IMR-90 (cell line): ENCODE data around the gene GNAI3. TPM values are rescaled to one million over a fixed set of nuclear protein-coding genes. Genes with fewer than 3 reads are reported as not detected.

Source experiments
- ATAC-seq: fragments of 200-7000 bp; cut with Tn5 transposase; 2 replicates; pipeline ENCODE4 v1.9.1; 2020; ENCODE audit warnings: low read depth, mild to moderate bottlenecking, moderate library complexity
- BruUV-seq: library from RNA; stranded (reverse); fragments of 400-500 nt; replicated peaks from 2 replicates; lab custom pipeline; 2021; lab: Mats Ljungman, UMichigan
- CTCF ChIA-PET: fragments of 300-600 bp; formaldehyde crosslinking; extraction: SDS; loops from one replicate; lab custom pipeline; 2021; ENCODE audit warnings: antibody characterized with exemption; lab: Yijun Ruan, JAX
- POLR2A ChIA-PET: fragments of 300-600 bp; sonication (Branson Sonifier 250); formaldehyde crosslinking; loops from one replicate; lab custom pipeline; 2022; ENCODE audit warnings: antibody characterized with exemption; ENCODE audit not compliant: unreplicated experiment; lab: Charles Lee
- DNase-seq: peaks from one replicate; pipeline ENCODE4 v3.0.0; 2013
- H2AFZ ChIP-seq: replicated peaks from 2 replicates; pipeline ENCODE3; 2013; ENCODE audit warnings: low read length, mild to moderate bottlenecking; ENCODE audit not compliant: poor library complexity
- H2AK5ac ChIP-seq: 2 replicates; pipeline ENCODE4 v1.6.1; 2013; ENCODE audit warnings: low read depth, low read length, inconsistent platforms
- H2AK9ac ChIP-seq: replicated peaks from 2 replicates; pipeline ENCODE3; 2013; ENCODE audit warnings: mild to moderate bottlenecking, low read depth, low read length, moderate library complexity; ENCODE audit not compliant: poor library complexity
- H2BK120ac ChIP-seq: 2 replicates; pipeline ENCODE4 v1.6.1; 2013; ENCODE audit warnings: low read depth, low read length, inconsistent platforms
- H2BK15ac ChIP-seq: 3 replicates; pipeline ENCODE4 v1.6.1; 2013; ENCODE audit warnings: low read depth, low read length, inconsistent platforms
- H2BK20ac ChIP-seq: 2 replicates; pipeline ENCODE4 v1.6.1; 2013; ENCODE audit warnings: low read depth, mild to moderate bottlenecking, inconsistent platforms, low read length, moderate library complexity
- H2BK5ac ChIP-seq: 2 replicates; pipeline ENCODE4 v1.6.1; 2013; ENCODE audit warnings: mild to moderate bottlenecking, low read depth, low read length, inconsistent platforms; ENCODE audit not compliant: poor library complexity, severe bottlenecking
- H3K14ac ChIP-seq: replicated peaks from 2 replicates; pipeline ENCODE4 v1.6.1; 2013; ENCODE audit warnings: low read depth, low read length, inconsistent platforms
- H3K18ac ChIP-seq: 2 replicates; pipeline ENCODE4 v1.6.1; 2013; ENCODE audit warnings: low read depth, low read length, control low read depth
- H3K23ac ChIP-seq: 2 replicates; pipeline ENCODE4 v1.6.1; 2013; ENCODE audit warnings: low read depth, low read length, inconsistent platforms
- H3K27ac ChIP-seq: 2 replicates; pipeline ENCODE4 v1.5.1; 2013; ENCODE audit warnings: mild to moderate bottlenecking, control low read depth, low read length; ENCODE audit not compliant: insufficient read depth
- H3K27me3 ChIP-seq: 2 replicates; pipeline ENCODE4 v1.6.1; 2013; ENCODE audit warnings: low read length; ENCODE audit not compliant: control insufficient read depth, insufficient read depth
- H3K36me3 ChIP-seq: 2 replicates; pipeline ENCODE4 v1.6.1; 2013; ENCODE audit warnings: low read length, mixed read lengths; ENCODE audit not compliant: control insufficient read depth, insufficient read depth
- H3K4ac ChIP-seq: 2 replicates; pipeline ENCODE4 v1.6.1; 2013; ENCODE audit warnings: low read depth, low read length, inconsistent platforms
- H3K4me1 ChIP-seq: 2 replicates; pipeline ENCODE4 v1.6.1; 2013; ENCODE audit warnings: low read length, mixed read lengths; ENCODE audit not compliant: control insufficient read depth, insufficient read depth
- H3K4me2 ChIP-seq: 2 replicates; pipeline ENCODE4 v1.6.1; 2013; ENCODE audit warnings: low read depth, mild to moderate bottlenecking, control low read depth, low read length, moderate library complexity
- H3K4me3 ChIP-seq: 2 replicates; pipeline ENCODE4 v1.5.1; 2013; ENCODE audit warnings: low read depth, mild to moderate bottlenecking, control low read depth, low read length, moderate library complexity; ENCODE audit not compliant: insufficient read depth
- H3K56ac ChIP-seq: 2 replicates; pipeline ENCODE4 v1.6.1; 2013; ENCODE audit warnings: low read length, inconsistent platforms; ENCODE audit not compliant: insufficient read depth; ENCODE audit errors: extremely low read depth
- H3K79me1 ChIP-seq, 2 experiments: 2 replicates each; pipeline ENCODE4 v1.6.1; 2013; ENCODE audit warnings: low read length in 2 of 2, inconsistent platforms in 1 of 2, low read depth in 1 of 2
- H3K9ac ChIP-seq: 2 replicates; pipeline ENCODE4 v1.6.1; 2013; ENCODE audit warnings: low read depth, low read length, control low read depth
- H3K9me1 ChIP-seq: 2 replicates; pipeline ENCODE4 v1.6.1; 2013; ENCODE audit warnings: low read length, inconsistent platforms; ENCODE audit not compliant: insufficient read depth
- H3K9me3 ChIP-seq: 2 replicates; pipeline ENCODE4 v1.6.1; 2013; ENCODE audit warnings: low read length; ENCODE audit not compliant: control insufficient read depth, insufficient read depth
- H4K20me1 ChIP-seq: 2 replicates; pipeline ENCODE4 v1.6.1; 2013; ENCODE audit warnings: low read length, inconsistent platforms; ENCODE audit not compliant: insufficient read depth
- H4K5ac ChIP-seq: 2 replicates; pipeline ENCODE4 v1.6.1; 2013; ENCODE audit warnings: mild to moderate bottlenecking, low read depth, low read length, control low read depth
- H4K8ac ChIP-seq, 2 experiments: 2 replicates each; pipeline ENCODE4 v1.6.1; 2013; ENCODE audit warnings: low read depth in 2 of 2, low read length in 2 of 2, control low read depth in 1 of 2, inconsistent platforms in 1 of 2
- H4K91ac ChIP-seq: 2 replicates; pipeline ENCODE4 v1.6.1; 2013; ENCODE audit warnings: low read depth, low read length, inconsistent platforms; ENCODE audit not compliant: insufficient read depth
- BHLHE40 ChIP-seq: fragments of 150-350 bp; IDR thresholded peaks from 2 replicates; pipeline ENCODE4 v1.6.1; 2016; ENCODE audit warnings: mild to moderate bottlenecking, low read depth, low read length
- CEBPB ChIP-seq: IDR thresholded peaks from 2 replicates; pipeline ENCODE4 v1.6.1; 2012; ENCODE audit warnings: low read depth, low read length, improper control_type of control experiment
- CHD1 ChIP-seq: IDR thresholded peaks from 2 replicates; pipeline ENCODE4 v1.6.1; 2012; ENCODE audit warnings: low read depth, low read length, improper control_type of control experiment
- FOS ChIP-seq: fragments of 150-350 bp; IDR thresholded peaks from 2 replicates; pipeline ENCODE4 v1.6.1; 2016; ENCODE audit warnings: low read depth, low read length
- MAFK ChIP-seq: IDR thresholded peaks from 2 replicates; pipeline ENCODE4 v1.6.1; 2012; ENCODE audit warnings: low read depth, low read length, improper control_type of control experiment
- POLR2A ChIP-seq: IDR thresholded peaks from 2 replicates; pipeline ENCODE4 v1.6.1; 2012; ENCODE audit warnings: mild to moderate bottlenecking, low read depth, low read length
- RAD21 ChIP-seq: IDR thresholded peaks from 2 replicates; pipeline ENCODE4 v1.6.1; 2012; ENCODE audit warnings: low read length, improper control_type of control experiment
- RCOR1 ChIP-seq: IDR thresholded peaks from 2 replicates; pipeline ENCODE4 v1.6.1; 2012; ENCODE audit warnings: mild to moderate bottlenecking, low read length, improper control_type of control experiment; ENCODE audit not compliant: insufficient replicate concordance
- RFX5 ChIP-seq: IDR thresholded peaks from 2 replicates; pipeline ENCODE4 v1.8.0; 2012; ENCODE audit warnings: low read depth, mild to moderate bottlenecking, low read length, moderate library complexity
- SMC3 ChIP-seq: fragments of 150-350 bp; IDR thresholded peaks from 2 replicates; pipeline ENCODE4 v1.6.1; 2016; ENCODE audit warnings: low read depth, mild to moderate bottlenecking, antibody characterized with exemption, low read length, moderate library complexity
- WGBS, 2 experiments: methylation state at CpG; one replicate each; pipeline versions ENCODE4 v1.1.5 to v1.1.7; 2013; ENCODE audit warnings: missing lambda C conversion rate in 2 of 2; ENCODE audit not compliant: insufficient read length in 1 of 2; ENCODE audit errors: extremely low coverage in 2 of 2; 5-methylcytosine and 5-hydroxymethylcytosine counted together
- dilution Hi-C: fragments of 300-500 bp; cut with HindIII; formaldehyde crosslinking; loops from one replicate; pipeline ENCODE4 v1.14.3; 2018; ENCODE audit warnings: low sequenced_read_pairs; ENCODE audit not compliant: unreplicated experiment
- in situ Hi-C: fragments of 300-500 bp; cut with MboI; formaldehyde crosslinking; loops from 3 replicates; pipeline ENCODE4 v1.14.3; 2019; ENCODE audit warnings: low sequenced_read_pairs, inconsistent platforms, mixed read lengths
- intact Hi-C: fragments of 100-400 bp; cut with micrococcal nuclease; formaldehyde crosslinking; loops from 2 replicates; pipeline ENCODE4 v1.10.0; 2022
- polyA plus RNA-seq, 3 experiments: library from polyadenylated mRNA; depleted of rRNA; stranded (reverse); fragments of >200 nt; gene quantifications; 2 replicates each; pipeline ENCODE4 v1.2.3, GENCODE V29; 2012; ENCODE audit warnings: low replicate concordance in 1 of 3
- total RNA-seq: library from RNA; depleted of rRNA; stranded (reverse); fragments of >200 nt; gene quantifications from 2 replicates; pipeline ENCODE4 v1.2.3, GENCODE V29; 2012
- TF ChIP-seq, protein P1 (sequence below): fragments of 150-350 bp; IDR thresholded peaks from 2 replicates; pipeline ENCODE4 v1.6.1; 2016; ENCODE audit warnings: low read depth, mild to moderate bottlenecking, low read length, moderate library complexity, borderline replicate concordance
- TF ChIP-seq, protein P2 (sequence below): conservative IDR thresholded peaks from 2 replicates; pipeline ENCODE4 v1.5.1; 2012; ENCODE audit warnings: mild to moderate bottlenecking, low read depth, low read length, improper control_type of control experiment
- TF ChIP-seq, protein P3 (sequence below): fragments of 150-350 bp; IDR thresholded peaks from 2 replicates; pipeline ENCODE4 v1.6.1; 2017; ENCODE audit warnings: mild to moderate bottlenecking, antibody characterized with exemption, low read length, low read depth

The GNAI3 gene
- total and polyA plus RNA-seq, 2 of the 4 experiments (the other 2 are of a cell fraction), result 5.9 to 14.9 TPM

DNA sequence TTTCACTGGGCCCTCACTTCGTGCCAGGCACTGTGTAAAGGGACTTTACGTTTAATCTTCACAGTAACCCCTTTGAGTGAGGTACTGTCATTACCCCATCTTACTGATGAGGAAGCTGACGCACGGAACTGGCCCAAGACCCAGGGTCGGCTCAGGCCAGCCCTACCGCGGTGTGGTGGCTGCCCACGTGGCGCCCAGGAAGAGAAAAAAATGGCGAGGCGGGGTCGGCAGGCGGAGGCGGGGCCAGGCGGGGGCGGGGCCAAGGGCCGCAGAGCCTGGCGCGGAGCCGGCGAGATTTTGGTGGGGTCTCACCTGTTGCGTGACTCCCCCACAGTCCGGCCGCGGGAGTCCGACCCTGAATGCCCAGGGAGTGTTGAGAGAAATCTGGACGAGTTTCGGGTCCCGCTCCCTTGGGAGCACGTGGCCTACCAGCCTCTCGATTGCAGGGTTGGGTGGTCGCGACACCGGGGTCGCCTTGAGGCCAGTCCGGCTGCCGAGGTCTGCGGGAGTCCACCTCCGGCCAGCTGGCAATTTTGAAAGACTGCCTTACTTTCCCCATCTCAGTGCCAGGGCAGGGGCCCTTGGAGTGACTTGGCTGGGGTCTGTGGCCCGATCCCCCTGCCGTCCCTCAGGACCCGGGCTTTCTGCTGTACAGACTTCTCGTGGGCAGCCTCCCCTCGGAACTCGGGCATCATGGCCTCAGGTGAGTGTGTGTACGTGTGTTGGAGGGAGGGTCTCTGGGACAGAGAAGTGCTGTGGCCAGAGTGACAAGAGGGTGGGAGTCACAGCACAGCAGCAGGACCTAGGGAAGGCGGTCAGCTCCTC, 71.4 kb downstream of the GNAI3 start, which contains the start of the genes AMPD2 and GNAT2:
TSS of gene AMPD2 (plus strand) at position 262 of the 825 bp plus-strand sequence. CDS start 1,339 bp downstream, outside the sequence.
TSS of gene GNAT2 (minus strand) at position 41 of the 825 bp plus-strand sequence. CDS start 6,746 bp downstream, outside the sequence.
- Histone ChIP-seq H2BK15ac (peak within 1 kb of the TSS; percentile 81), H4K20me1 (peaks cover 39% of the 10 kb centered on the region), H3K9me3 (no peaks in the 10 kb centered on the region), H3K9ac (peak within 1 kb of the TSS; percentile 99), H4K5ac (peak within 1 kb of the TSS; percentile 97), H3K23ac (peak within 1 kb of the TSS; percentile 99), H3K4me1 (peaks cover 46% of the 10 kb centered on the region), H4K91ac (peak within 1 kb of the TSS; percentile 100), H3K79me1 (peaks cover 16 to 78% of the 10 kb centered on the region in 2 experiments; a peak in 3 of 4 replicates), H3K9me1 (peaks cover 44% of the 10 kb centered on the region), H4K8ac (peak within 1 kb of the TSS; percentile 85 to 99), H3K4me2 (peak within 1 kb of the TSS; percentile 99), H2AFZ (peak within 1 kb of the TSS; percentile 84), H2BK20ac (peak within 1 kb of the TSS; percentile 89), H2AK9ac (peak within 1 kb of the TSS; percentile 100), H3K56ac (peak within 1 kb of the TSS; percentile 91), H2BK120ac (peak within 1 kb of the TSS; percentile 95), H2BK5ac (peak within 1 kb of the TSS; percentile 97), H3K18ac (peak within 1 kb of the TSS; percentile 97), H3K14ac (peak within 1 kb of the TSS; percentile 99), H2AK5ac (peak within 1 kb of the TSS; percentile 100), H3K4me3 (peak within 1 kb of the TSS; percentile 96), H3K27me3 (no peaks in the 10 kb centered on the region), H3K36me3 (no peaks in the 10 kb centered on the region; the same call in 1 of the 2 replicates), H3K4ac (peak within 1 kb of the TSS; percentile 99), H3K27ac (peak within 1 kb of the TSS; percentile 99)
- ChIA-PET CTCF (interaction anchor here (0.6 to 2.0 kb wide), 5 partner anchors 10 to 126 kb away, joined by 3 to 6 read pairs (median 4); partner anchors contain the start of gene CYB561D1), POLR2A (interaction anchor here (1.5 kb wide), 1 partner anchor 71 kb away, joined by 5 read pairs; the partner anchor contains the start of gene GNAI3)
- ATAC-seq (peak; percentile 41), DNase-seq (peak; percentile 89)
- TSS peak; percentile 22 for BruUV-seq
- WGBS, 2 experiments, result 3% methylated on average over 9 of the region's 47 CpGs; no CpG with 5 or more reads in 1 of the 2 experiments
- intact Hi-C loops (loop anchor here (2.0 to 10.0 kb wide), 2 partner anchors 71 to 335 kb away; partner anchors contain the start of genes GNAI3 and PSRC1), in situ Hi-C loops (loop anchor here (5.0 kb wide), 1 partner anchor 72 kb away; the partner anchor contains the start of gene GNAI3), dilution Hi-C loops (no loop called here)
- 0 out of 2 replicates have a peak, but pooled peaks have one; percentile 22 for TF ChIP-seq FOS
- peak; percentile 64 for TF ChIP-seq POLR2A
- peak; percentile 2; the same call in 1 of the 2 replicates for TF ChIP-seq RAD21
- no peak for TF ChIP-seq SMC3
- no peak for TF ChIP-seq RFX5
- TF ChIP-seq, protein P1, sequence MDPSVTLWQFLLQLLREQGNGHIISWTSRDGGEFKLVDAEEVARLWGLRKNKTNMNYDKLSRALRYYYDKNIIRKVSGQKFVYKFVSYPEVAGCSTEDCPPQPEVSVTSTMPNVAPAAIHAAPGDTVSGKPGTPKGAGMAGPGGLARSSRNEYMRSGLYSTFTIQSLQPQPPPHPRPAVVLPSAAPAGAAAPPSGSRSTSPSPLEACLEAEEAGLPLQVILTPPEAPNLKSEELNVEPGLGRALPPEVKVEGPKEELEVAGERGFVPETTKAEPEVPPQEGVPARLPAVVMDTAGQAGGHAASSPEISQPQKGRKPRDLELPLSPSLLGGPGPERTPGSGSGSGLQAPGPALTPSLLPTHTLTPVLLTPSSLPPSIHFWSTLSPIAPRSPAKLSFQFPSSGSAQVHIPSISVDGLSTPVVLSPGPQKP, result no peak
- TF ChIP-seq BHLHE40, result peak; percentile 25; the same call in 1 of the 2 replicates
- peak; percentile 90; the same call in 1 of the 2 replicates for TF ChIP-seq CHD1
- TF ChIP-seq RCOR1, result no peak
- TF ChIP-seq, protein P2, sequence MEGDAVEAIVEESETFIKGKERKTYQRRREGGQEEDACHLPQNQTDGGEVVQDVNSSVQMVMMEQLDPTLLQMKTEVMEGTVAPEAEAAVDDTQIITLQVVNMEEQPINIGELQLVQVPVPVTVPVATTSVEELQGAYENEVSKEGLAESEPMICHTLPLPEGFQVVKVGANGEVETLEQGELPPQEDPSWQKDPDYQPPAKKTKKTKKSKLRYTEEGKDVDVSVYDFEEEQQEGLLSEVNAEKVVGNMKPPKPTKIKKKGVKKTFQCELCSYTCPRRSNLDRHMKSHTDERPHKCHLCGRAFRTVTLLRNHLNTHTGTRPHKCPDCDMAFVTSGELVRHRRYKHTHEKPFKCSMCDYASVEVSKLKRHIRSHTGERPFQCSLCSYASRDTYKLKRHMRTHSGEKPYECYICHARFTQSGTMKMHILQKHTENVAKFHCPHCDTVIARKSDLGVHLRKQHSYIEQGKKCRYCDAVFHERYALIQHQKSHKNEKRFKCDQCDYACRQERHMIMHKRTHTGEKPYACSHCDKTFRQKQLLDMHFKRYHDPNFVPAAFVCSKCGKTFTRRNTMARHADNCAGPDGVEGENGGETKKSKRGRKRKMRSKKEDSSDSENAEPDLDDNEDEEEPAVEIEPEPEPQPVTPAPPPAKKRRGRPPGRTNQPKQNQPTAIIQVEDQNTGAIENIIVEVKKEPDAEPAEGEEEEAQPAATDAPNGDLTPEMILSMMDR, result no peak
- TF ChIP-seq, protein P3, sequence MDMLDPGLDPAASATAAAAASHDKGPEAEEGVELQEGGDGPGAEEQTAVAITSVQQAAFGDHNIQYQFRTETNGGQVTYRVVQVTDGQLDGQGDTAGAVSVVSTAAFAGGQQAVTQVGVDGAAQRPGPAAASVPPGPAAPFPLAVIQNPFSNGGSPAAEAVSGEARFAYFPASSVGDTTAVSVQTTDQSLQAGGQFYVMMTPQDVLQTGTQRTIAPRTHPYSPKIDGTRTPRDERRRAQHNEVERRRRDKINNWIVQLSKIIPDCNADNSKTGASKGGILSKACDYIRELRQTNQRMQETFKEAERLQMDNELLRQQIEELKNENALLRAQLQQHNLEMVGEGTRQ, result peak; percentile 91
- TF ChIP-seq MAFK, result no peak
- TF ChIP-seq CEBPB, result peak; percentile 73
